Measurements from ENCODE around the gene DHRS1.
"Not testable (repeated sequence)": the region's sequence is repeated elsewhere in the genome, so short reads cannot be mapped to it uniquely, and the experiment has no call there.

Gene DHRS1

GRCh38 chr14:24261969-24262327 is 37.6 kb downstream of the DHRS1 start:
- no peak for DNase-seq

GRCh38 chr14:24261256-24261968 is 38.2 kb downstream of the DHRS1 start:
- no peak for DNase-seq

- DNase-seq: no peak
Observed at GRCh38 chr14:24260780-24261157, 38.8 kb downstream of the DHRS1 start.

DNA sequence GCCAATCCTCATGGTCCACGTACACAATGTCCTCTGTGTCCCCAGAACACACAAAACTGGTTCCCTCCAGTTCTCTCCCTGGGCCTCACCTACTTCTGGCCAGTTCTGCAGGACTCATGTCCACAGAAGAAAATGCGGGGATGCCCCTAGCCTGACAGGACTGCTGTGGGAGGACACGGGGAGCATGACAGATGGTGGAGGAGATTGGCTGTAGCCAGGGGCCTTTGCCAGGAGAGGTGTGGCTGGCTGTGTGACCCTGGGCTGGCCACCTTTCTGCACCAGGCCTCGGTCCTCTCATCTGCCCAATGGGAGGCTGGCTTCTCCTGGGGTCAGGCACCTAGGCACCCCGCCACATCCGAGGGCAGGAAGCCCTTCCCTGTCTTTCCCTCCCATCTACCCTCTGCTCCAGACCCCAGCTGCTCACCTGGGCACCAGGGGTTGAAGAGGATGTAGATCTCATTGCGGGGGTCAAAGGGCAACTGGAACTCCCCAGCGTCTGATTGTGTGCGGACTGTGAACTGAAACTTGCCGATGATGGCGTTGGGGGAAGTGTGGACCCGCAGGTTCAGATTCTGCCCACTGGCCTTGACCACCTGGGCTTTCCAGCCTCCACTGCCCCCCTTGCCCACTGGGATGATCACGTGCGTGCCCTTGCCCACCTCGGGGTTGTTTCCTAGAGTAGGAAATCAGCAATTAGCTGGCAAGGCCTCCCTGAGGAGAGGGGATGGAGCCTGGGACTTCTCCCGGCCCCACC is 39.4 kb downstream of the DHRS1 start:
- DNase-seq: no peak

DNA sequence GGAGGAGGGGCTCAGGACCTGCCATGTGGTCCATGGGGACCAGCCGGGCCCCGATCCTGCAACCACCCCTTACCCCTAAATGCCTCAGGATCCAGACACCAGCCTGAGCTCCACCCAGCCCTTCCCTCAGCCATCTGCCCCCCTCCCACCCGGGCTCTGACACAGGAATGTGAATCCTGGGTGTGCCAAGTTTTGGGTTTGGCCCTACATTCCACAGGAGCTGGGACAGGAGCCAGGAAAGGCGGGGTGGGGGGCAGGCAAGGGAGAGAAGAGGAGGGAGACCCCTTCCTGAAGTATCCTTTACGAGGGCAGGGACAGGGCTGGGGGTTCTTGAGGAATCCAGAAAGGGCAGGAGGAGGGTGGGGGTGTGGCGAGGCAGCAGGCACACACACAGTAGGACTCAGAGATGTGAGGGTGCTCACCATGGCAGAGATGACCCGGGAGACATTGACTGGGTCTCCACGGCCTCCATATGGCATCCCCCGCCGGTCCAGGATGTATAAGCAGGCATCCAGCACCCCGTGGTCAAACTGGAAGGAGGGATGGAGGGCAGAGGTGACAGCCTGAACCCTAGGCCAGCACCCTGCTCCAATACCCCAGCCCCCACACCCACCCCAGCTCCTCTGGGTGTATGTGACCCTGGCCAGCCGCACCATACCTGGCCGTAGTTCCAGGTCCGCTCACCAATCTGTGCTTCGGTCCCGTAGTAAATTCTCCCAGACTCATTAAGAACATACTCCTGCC is 40.1 kb downstream of the DHRS1 start:
- DNase-seq: no peak

DNA sequence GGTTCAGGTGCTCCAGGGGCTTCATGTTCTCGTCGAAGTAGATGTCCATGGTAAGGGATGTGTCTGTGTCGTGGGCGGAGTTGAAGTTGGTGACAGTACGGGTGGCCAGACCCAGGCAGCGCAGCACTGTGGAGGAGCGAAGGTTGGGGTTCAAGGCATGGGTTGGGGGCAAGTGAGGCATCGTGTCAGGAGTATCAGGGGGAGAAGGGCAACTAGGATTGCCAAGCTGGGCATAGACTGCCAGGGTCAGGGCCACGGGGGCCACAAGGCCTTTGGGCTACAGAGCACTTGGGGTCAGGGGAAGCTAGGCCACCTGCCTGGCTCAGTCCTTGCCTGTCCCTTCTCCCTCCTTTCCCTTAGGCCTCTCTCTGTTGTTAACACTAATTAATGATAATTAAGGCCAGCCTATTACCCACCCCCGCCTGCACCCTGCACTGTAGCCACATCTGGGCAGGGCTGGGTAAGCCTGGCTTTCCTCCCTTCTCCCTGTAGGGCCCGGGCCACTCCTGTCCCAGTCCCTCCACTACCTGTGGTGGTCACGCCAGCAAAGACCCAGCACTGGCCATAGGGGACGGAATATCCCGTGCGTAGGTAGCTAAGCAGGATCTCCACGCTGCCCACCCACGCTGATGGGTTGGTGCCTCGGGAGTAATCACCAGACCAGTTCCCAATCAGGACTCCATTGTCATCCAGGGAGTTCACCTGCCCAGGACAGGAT is 40.9 kb downstream of the DHRS1 start:
- DNase-seq: no peak

DNA sequence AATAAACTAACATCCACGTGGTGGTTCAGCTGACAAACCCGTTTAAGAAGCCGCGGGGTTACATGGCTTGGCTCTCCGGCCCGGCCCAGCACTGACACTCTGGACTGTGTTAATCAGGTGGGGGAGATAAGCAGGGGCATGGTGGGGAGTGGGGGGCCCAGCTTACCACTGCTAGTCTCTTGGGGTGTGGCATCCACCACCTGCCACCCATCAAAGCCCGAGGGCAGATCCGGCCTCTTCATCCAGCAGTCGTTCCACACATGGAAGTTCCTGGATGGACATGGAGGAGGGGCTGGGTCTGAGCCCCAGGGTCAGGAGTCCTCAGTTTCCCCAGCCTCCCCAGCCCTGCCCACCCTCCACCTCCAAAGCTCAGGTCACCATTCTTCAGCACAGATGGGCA is 41.5 kb downstream of the DHRS1 start:
- no peak for DNase-seq

DNA sequence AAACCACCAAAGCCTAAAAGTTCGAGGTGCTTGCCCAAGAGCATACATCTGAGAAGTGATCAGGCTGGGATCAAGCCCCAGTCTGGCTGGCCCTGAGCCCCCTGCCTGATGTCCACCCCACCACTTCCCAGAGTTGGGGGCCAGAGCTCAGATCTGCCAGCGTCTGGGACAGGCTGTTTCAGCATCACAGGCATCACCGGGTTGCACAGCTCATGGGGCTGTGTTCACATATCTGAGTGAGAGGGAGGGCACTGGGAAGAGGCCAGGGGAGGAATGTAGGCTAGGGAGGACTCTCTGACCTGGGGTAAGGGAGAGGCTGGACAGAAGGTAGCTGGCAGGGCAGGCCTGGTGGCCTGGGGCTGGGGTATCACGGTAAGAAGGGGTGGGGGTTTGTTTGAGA is 42.6 kb downstream of the DHRS1 start:
- DNase-seq: no peak

- no peak for DNase-seq
Observed at GRCh38 chr14:24255931-24256711, 43.5 kb downstream of the DHRS1 start.

DNA sequence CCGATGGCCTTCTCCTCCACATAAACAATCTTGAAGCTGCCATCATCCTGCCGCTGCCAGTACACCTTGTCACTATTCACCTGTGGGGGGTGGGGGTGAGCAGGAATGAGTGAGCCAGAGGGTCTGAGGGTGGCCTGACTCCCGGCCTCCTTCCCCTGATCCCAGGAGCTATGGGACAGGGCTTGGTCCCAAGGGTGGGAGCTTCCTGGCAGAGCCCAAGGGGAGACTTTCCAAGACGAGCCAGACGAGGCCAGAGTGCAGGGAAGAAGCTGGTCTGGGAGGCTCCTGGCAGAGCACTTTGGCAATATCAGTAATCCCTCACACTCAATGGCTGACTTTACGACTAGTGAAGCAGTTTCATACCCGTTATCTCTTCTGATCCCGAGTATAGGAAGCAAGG is 44.1 kb downstream of the DHRS1 start:
- no peak for DNase-seq

GRCh38 chr14:24254630-24255392 is 44.8 kb downstream of the DHRS1 start:
- no peak for DNase-seq

DNA sequence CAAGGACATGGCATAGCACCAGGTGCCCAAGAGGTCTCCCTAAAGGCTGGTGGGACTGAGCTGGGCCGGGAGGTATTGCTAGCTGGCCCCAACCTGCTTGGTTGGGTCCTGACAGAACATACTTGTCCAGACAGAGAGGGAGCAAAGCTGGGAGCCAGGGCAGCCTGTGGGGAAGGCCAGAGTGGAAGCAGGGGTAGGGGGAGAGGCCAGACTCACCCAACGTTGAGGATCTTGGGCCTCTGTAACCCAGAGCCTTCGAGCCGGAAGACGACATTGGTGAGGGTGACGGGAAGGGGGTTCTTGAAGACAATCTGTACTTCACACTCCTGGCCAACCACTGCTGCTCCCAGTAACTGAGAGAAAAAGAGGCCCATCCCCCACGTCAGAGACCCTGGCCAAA is 45.6 kb downstream of the DHRS1 start:
- no peak for DNase-seq

GRCh38 chr14:24252289-24253124 is 47.1 kb downstream of the DHRS1 start:
- no peak for DNase-seq

DNA sequence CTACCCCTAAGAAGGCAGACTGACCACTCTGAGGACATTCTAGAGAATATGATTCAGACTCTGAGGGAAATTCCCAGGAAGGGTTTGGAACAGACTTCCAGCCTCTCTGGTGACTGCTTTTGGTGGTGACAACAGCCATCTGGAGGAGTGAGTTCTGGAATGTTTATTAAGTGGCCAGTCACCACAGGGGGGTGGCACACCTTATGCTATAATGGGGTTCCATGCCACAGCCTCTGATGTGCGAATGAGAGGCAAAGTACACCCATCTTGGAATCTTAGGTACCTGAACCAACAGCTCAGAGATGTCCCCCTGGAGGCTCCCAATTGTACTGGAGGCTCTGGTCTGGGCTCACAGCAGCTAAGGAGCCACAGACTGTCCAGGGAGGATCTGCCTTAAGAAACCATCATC is 47.7 kb downstream of the DHRS1 start:
- DNase-seq: no peak

DNA sequence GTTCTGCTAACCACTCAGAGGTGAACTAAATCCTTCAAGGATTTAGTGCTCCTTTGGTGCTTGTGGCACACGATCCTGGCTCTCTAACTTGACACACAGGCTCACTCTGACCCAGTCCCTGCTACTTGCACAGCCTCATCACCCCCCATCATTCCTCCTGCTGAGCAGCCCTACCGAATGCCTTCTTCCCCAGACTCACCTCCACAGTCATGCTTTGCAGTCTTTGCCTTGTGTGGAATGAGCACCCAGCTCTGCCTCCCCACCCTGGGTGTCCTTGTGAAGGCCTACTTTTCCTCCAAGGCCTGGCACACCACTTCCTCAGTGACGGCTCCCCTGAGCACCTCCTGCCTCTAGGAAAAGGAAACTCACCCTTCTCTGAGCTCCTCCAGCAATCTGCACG is 49.2 kb downstream of the DHRS1 start:
- DNase-seq: no peak

DNA sequence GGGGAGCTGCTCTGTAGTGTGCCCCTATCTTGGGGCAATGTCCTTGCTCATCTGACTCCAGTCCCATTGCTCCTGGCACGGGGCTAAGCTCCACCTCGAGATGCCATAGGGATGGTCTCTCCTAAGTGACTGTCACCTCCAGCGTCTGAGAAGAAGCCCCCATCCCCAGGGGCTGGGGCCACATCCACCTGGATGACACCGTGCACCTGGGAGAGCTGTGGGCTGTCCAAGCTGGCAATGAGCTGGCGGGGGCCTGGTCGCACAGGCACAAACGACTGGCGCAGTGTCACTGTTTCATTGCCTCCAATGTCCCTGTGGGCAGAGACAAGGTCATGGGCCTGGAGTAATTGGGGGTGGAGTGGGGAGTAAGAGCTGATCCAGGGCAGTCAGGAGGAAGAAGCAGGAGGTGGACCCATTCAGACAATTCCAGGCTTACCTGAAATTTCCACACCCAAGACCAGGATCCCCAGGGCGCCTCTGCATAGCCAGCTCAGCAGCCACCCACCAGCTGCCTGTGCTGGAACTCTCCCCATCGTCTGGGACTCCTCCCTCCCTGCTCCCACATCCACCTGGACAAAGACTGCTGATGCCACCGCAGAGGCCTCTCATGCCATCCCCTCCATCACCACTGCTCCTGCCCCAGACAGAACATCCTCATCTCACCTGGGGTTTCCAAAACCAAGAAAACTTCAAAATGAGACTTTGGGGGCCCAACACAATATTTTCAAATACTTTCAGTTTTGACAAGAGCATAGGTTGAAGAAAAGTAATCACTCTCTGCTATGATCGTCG is 50.2 kb downstream of the DHRS1 start:
- DNase-seq: no peak

GRCh38 chr14:24247422-24247821 is 52.2 kb downstream of the DHRS1 start:
- DNase-seq: no peak

DNA sequence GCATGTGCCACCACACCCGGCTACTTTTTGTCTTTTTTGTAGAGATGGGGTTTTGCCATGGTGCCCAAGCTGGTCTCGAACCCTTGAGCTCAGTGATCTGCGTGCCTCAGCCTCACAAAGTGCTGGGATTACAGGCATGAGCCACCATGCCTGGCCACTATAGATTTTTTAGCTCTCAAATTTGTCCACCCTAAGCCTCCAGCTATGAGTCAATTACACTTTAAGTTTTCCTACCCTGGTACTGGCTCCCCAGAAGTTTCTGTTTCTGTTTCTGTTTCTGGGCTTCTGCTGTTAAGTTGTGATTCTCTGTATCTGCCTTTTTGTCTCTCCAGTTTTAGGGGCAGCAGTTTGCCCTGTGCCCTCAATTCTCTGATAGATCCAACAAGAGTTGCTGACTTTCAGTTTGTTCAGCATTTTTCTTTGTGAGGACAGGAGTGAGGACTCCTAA is 52.8 kb downstream of the DHRS1 start:
- DNase-seq: no peak

GRCh38 chr14:24245350-24245749 is 54.2 kb downstream of the DHRS1 start:
- not testable (repeated sequence) for DNase-seq

GRCh38 chr14:24243336-24243836 is 56.2 kb downstream of the DHRS1 start:
- DNase-seq: peak in 1 of 2 experiments; percentile 60

All from NCI-H524 (cell line).